CD4-positive, alpha-beta memory T cell (primary cell): ENCODE measurements around the gene KRTAP10-2. TPM values are rescaled to one million over a fixed set of nuclear protein-coding genes. Genes with fewer than 3 reads are reported as not detected.
"Not testable (repeated sequence)": the region's sequence is repeated elsewhere in the genome, so short reads cannot be mapped to it uniquely, and the experiment has no call there.

ENCODE experiments used
- CTCF ChIA-PET: fragments of 350-600 bp; sonication (Branson Sonifier 250); formaldehyde crosslinking; loops from one replicate; lab custom pipeline; 2021; ENCODE audit warnings: inconsistent platforms; ENCODE audit not compliant: partially characterized antibody; lab: Charles Lee
- POLR2A ChIA-PET: fragments of 350-600 bp; sonication (Branson Sonifier 250); formaldehyde crosslinking; loops from one replicate; lab custom pipeline; 2021; ENCODE audit not compliant: partially characterized antibody; lab: Charles Lee
- DNase-seq, 5 donors: peaks; one replicate each; pipeline versions ENCODE4 v3.0.0 to v3.0.0-alpha.2; 2020 to 2022; ENCODE audit warnings: mixed read lengths in 1 of 5
- H3K27ac ChIP-seq: one replicate; pipeline ENCODE4 v1.7.0; 2013; ENCODE audit warnings: low read depth, low read length
- H3K27me3 ChIP-seq: 2 replicates; pipeline ENCODE4 v1.7.0; 2013; ENCODE audit warnings: mild to moderate bottlenecking, low read length, moderate library complexity; ENCODE audit not compliant: insufficient read depth
- H3K36me3 ChIP-seq: 2 replicates; pipeline ENCODE4 v1.7.0; 2013; ENCODE audit warnings: mild to moderate bottlenecking, low read length, moderate library complexity; ENCODE audit not compliant: insufficient read depth
- H3K4me1 ChIP-seq: 2 replicates; pipeline ENCODE4 v1.7.0; 2013; ENCODE audit warnings: mild to moderate bottlenecking, low read length, moderate library complexity; ENCODE audit not compliant: insufficient read depth
- H3K4me3 ChIP-seq, 2 donors: one replicate each; pipeline ENCODE4 v1.7.0; 2013; ENCODE audit warnings: low read length in 2 of 2, mild to moderate bottlenecking in 1 of 2
- H3K9me3 ChIP-seq, 2 donors: one replicate each; pipeline ENCODE4 v1.7.0; 2013; ENCODE audit warnings: low read length in 2 of 2, control low read depth in 1 of 2; ENCODE audit not compliant: control insufficient read depth in 1 of 2
- H3K27ac Mint-ChIP-seq, 7 donors: one replicate each; pipeline ENCODE4 v1.8.0; 2020 to 2021; ENCODE audit warnings: mixed read lengths in 7 of 7, mild to moderate bottlenecking in 6 of 7, inconsistent platforms in 3 of 7, moderate library complexity in 3 of 7
- H3K27me3 Mint-ChIP-seq, 2 donors: one replicate each; pipeline ENCODE4 v1.8.0; 2020 to 2021; ENCODE audit warnings: mixed read lengths in 2 of 2
- H3K36me3 Mint-ChIP-seq, 2 donors: one replicate each; pipeline ENCODE4 v1.8.0; 2020 to 2021; ENCODE audit warnings: mixed read lengths in 2 of 2, inconsistent platforms in 1 of 2, mild to moderate bottlenecking in 1 of 2
- H3K4me1 Mint-ChIP-seq, 4 donors: one replicate each; pipeline ENCODE4 v1.8.0; 2020 to 2021; ENCODE audit warnings: mixed read lengths in 4 of 4, mild to moderate bottlenecking in 1 of 4
- H3K4me3 Mint-ChIP-seq, 8 donors: one replicate each; pipeline ENCODE4 v1.8.0; 2020 to 2021; ENCODE audit warnings: mixed read lengths in 8 of 8, mild to moderate bottlenecking in 7 of 8, moderate library complexity in 6 of 8, inconsistent platforms in 3 of 8
- H3K9me3 Mint-ChIP-seq, 8 donors: one replicate each; pipeline ENCODE4 v1.8.0; 2020 to 2021; ENCODE audit warnings: mixed read lengths in 8 of 8, mild to moderate bottlenecking in 5 of 8, inconsistent platforms in 3 of 8, moderate library complexity in 1 of 8
- intact Hi-C: fragments of 100-400 bp; cut with micrococcal nuclease; formaldehyde crosslinking; loops from one replicate; pipeline ENCODE4 v1.15.1; 2023
- polyA plus RNA-seq, 2 donors: library from polyadenylated mRNA; unstranded; fragments of 300-500 nt; fragmentation: Illumina TruSeq; gene quantifications; one replicate each; pipeline ENCODE4 v1.2.3, GENCODE V29; 2021
- total RNA-seq, 2 experiments: library from RNA; stranded (reverse); gene quantifications; one replicate each; pipeline ENCODE4 v1.2.3, GENCODE V29; 2021

The KRTAP10-2 gene
- total and polyA plus RNA-seq, 4 experiments from 2014 or later = not detected

DNA sequence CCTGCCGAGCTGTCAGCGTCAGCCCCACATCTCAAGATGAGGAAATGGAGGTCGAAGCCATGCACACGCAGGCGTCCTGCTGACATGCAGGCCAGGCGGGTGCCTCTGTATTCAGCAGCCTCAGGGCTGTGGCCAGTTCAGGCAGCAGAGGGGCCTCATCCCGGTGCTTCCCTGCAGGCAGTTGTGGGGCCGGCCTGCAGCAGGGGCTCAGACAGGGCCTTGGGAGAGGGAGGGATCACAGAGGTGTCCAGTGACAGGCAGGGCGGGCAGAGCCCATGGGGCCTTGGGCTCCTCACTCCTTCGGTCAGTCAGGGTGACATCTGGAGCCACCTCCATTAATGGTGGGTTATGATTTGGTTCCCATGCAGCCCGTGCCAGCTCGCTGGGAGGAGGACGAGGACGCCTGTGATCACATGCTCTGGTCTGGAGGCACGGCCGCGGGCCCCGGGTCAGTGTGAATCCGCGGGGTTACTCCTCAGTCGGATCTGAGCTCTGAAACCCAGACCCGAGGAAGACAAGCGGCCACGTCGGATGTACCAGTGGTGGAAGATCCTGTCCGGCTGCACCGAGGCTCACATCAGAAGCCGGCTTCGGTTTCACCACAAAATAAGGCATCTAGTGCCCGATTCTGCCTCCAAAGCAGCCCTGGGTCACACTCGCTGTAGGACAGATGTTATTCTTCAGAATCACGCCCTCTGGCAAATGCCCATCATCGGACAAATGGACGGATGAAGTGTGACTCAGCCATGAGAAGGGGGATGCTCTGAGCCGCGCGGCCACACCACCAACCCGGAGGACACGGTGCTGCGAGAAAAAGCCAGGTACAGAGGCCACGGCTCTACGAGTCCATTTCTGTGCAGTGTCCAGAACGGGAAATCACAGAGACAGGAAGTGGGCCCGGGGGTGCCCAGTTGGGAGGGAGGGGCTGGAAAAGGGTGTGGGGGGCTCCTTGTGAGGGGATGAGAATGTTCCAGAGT, 44.7 kb downstream of the KRTAP10-2 start:
- peaks cover 10% of the 10 kb centered on the region for H3K4me1 ChIP-seq
- H3K4me3 Mint-ChIP-seq = no peak overlapping the region
- H3K27ac ChIP-seq = no peak overlapping the region
- intact Hi-C loops = no loop called here
- no peak for DNase-seq
- no peaks in the 10 kb centered on the region for H3K9me3 ChIP-seq
- no peak overlapping the region for H3K4me3 ChIP-seq
- ChIA-PET POLR2A (no interaction called here), CTCF (interaction anchor here (0.7 to 11.0 kb wide), 3 partner anchors 13 to 287 kb away, joined by 3 to 269 read pairs (median 4); no protein-coding TSS in a partner anchor)
- H3K36me3 Mint-ChIP-seq = no peaks in the 10 kb centered on the region
- no peaks in the 10 kb centered on the region for H3K9me3 Mint-ChIP-seq
- no peak overlapping the region for H3K27ac Mint-ChIP-seq
- H3K27me3 ChIP-seq = no peaks in the 10 kb centered on the region
- H3K27me3 Mint-ChIP-seq = no peaks in the 10 kb centered on the region
- no peaks in the 10 kb centered on the region for H3K36me3 ChIP-seq
- peaks cover 0 to 1% (median 0%) of the 10 kb centered on the region in 4 donors for H3K4me1 Mint-ChIP-seq

DNA sequence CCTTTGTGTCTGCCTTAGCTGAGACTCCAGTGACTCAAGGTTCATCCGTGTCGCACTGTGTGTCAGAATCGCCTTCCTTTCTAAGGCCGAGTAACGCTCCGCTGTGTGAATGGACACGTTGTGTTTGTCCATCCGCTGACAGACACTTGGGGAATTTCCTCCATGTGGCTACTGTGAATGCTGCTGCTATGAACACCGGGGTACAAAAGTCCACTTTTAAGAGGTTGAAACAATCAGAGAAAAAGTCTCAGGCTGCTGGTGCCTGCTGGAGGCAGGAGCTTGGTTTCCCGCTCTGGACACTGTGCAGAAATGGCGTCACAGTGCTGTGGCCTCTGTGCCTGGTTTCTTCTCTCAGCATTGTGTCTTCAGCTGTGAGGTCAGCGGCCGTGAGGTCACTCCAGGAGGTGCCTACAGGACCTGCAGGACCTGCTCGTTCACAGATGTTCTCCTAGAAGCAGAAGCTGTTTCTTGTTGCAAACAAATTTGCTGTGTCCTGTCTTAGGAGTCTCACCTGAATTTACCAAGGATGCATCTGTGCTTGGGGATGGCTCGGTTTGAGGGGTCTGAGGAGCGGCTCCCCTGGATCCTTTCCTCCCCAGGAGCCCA, 45.5 kb downstream of the KRTAP10-2 start:
- H3K4me3 Mint-ChIP-seq = no peak overlapping the region
- Histone ChIP-seq H3K9me3 (no peaks in the 10 kb centered on the region), H3K27me3 (no peaks in the 10 kb centered on the region), H3K36me3 (no peaks in the 10 kb centered on the region), H3K4me1 (peaks cover 6% of the 10 kb centered on the region), H3K4me3 (no peak overlapping the region), H3K27ac (no peak overlapping the region)
- ChIA-PET POLR2A (no interaction called here), CTCF (interaction anchor here (1.1 to 11.0 kb wide), 2 partner anchors 12 to 236 kb away, joined by 3 to 269 read pairs; no protein-coding TSS in a partner anchor)
- peaks cover 0 to 3% of the 10 kb centered on the region in 2 donors for H3K27me3 Mint-ChIP-seq
- H3K27ac Mint-ChIP-seq = no peak overlapping the region
- no peaks in the 10 kb centered on the region for H3K9me3 Mint-ChIP-seq
- no peak for DNase-seq
- no peaks in the 10 kb centered on the region for H3K36me3 Mint-ChIP-seq
- peaks cover 0 to 1% (median 0%) of the 10 kb centered on the region in 4 donors for H3K4me1 Mint-ChIP-seq
- intact Hi-C loops = no loop called here

DNA sequence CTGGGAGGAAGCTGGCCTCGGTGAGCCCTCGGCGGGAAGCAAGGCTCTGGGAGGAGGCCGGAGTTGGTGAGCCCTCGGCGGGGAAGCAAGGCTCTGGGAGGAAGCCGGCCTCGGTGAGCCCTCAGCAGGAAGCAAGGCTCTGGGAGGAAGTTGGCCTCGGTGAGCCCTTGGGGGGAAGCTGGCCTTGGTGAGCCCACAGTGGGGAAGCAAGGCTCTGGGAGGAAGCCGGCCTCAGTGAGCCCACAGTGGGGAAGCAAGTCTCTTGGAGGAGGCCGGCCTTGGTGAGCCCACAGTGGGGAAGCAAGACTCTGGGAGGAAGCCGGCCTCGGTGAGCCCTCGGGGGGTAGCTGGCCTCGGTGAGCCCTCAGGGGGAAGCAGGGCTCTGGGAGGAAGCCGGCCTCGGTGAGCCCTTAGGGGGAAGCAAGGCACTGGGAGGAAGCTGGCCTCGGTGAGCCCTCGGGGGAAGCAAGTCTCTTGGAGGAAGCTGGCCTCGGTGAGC, 47.4 kb downstream of the KRTAP10-2 start:
- Mint-ChIP-seq H3K4me1 (peaks cover 0 to 1% (median 0%) of the 10 kb centered on the region in 4 donors), H3K27ac (peak overlapping the region in 1 of 7 donors; percentile 29), H3K9me3 (no peaks in the 10 kb centered on the region), H3K27me3 (peaks cover 0 to 3% of the 10 kb centered on the region in 2 donors), H3K36me3 (no peaks in the 10 kb centered on the region), H3K4me3 (no peak overlapping the region)
- H3K36me3 ChIP-seq = no peaks in the 10 kb centered on the region
- H3K27me3 ChIP-seq = no peaks in the 10 kb centered on the region
- no peaks in the 10 kb centered on the region for H3K4me1 ChIP-seq
- H3K27ac ChIP-seq = no peak overlapping the region
- ChIA-PET POLR2A (interaction anchor here (0.7 kb wide), 1 partner anchor 23 kb away, joined by 3 read pairs; no protein-coding TSS in a partner anchor), CTCF (interaction anchor here (1.5 kb wide), 1 partner anchor 289 kb away, joined by 5 read pairs; no protein-coding TSS in a partner anchor)
- H3K4me3 ChIP-seq = no peak overlapping the region
- DNase-seq = no peak
- intact Hi-C loops = no loop called here
- no peaks in the 10 kb centered on the region for H3K9me3 ChIP-seq

DNA sequence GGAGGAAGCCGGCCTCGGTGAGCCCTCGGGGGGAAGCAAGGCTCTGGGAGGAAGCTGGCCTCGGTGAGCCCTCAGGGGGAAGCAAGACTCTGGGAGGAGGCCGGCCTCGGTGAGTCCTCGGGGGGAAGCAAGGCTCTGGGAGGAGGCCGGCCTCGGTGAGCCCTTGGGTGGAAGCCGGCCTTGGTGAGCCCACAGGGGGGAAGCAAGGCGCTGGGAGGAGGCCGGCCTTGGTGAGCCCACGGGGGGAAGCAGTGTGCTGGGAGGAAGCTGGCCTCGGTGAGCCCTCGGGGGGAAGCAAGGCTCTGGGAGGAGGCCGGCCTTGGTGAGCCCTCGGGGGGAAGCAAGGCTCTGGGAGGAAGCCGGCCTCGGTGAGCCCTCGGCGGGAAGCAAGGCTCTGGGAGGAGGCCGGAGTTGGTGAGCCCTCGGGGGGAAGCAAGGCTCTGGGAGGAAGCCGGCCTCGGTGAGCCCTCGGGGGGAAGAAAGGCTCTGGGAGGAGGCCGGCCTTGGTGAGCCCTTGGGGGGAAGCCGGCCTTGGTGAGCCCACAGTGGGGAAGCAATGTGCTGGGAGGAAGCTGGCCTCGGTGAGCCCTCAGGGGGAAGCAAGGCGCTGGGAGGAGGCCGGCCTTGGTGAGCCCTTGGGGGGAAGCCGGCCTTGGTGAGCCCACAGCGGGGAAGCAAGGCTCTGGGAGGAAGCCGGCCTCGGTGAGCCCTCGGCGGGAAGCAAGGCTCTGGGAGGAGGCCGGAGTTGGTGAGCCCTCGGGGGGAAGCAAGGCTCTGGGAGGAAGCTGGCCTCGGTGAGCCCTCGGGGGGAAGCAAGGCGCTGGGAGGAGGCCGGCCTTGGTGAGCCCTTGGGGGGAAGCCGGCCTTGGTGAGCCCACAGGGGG, 48.1 kb downstream of the KRTAP10-2 start:
- H3K27ac Mint-ChIP-seq, H3K9me3 Mint-ChIP-seq: not testable (repeated sequence)

DNA sequence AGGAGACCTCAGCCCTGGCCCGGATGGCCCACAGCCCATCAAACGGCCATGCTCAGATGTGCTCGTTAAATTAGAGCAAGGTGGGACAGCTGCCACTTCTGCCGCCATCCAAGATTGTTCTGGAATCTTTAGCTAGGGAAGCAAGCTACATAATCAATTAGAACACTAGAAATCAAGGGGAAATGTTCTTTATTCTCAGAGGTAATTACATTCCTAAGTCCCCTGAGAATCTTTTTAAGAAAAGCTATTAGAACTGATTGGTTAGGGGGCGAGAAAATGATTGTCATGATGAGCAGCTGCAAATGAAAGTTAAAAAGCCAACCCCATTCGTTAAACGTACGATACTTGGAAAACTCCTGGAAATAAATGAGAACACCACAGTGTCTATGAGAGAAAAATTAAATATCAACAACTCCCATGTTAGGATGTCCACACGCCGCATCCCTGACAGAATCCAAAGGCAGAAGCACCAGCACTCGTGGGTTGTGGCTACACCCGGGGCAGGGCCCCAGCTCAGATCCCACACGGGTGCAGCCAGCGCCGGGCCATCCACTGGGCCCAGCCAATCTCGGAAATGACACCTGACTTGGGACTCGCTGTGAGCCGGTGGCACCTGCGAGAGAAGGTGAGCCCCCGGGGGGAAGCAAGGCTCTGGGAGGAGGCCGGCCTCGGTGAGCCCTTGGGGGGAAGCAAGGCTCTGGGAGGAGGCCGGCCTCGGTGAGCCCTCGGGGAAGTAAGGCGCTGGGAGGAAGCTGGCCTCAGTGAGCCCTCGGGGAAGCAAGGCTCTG, 48.9 kb downstream of the KRTAP10-2 start:
- Histone ChIP-seq H3K4me1 (no peaks in the 10 kb centered on the region), H3K9me3 (no peaks in the 10 kb centered on the region), H3K4me3 (no peak overlapping the region), H3K36me3 (no peaks in the 10 kb centered on the region), H3K27me3 (no peaks in the 10 kb centered on the region), H3K27ac (no peak overlapping the region)
- intact Hi-C loops = no loop called here
- H3K36me3 Mint-ChIP-seq = no peaks in the 10 kb centered on the region
- CTCF ChIA-PET = interaction anchor here (1.3 to 2.8 kb wide), 3 partner anchors 8 to 291 kb away, joined by 3 to 14 read pairs (median 4); no protein-coding TSS in a partner anchor
- POLR2A ChIA-PET = interaction anchor here (0.6 to 1.1 kb wide), 2 partner anchors 9 to 291 kb away, joined by 3 read pairs; no protein-coding TSS in a partner anchor
- H3K4me3 Mint-ChIP-seq = no peak overlapping the region
- peaks cover 0 to 1% (median 0%) of the 10 kb centered on the region in 4 donors for H3K4me1 Mint-ChIP-seq
- no peak for DNase-seq
- peak overlapping the region in 1 of 7 donors; percentile 55 for H3K27ac Mint-ChIP-seq
- no peaks in the 10 kb centered on the region for H3K9me3 Mint-ChIP-seq
- H3K27me3 Mint-ChIP-seq = peaks cover 3 to 7% of the 10 kb centered on the region in 2 donors

More for the DNA sequence above, 48.1 kb downstream of the KRTAP10-2 start:
- H3K27me3 ChIP-seq, intact Hi-C loops, H3K27me3 Mint-ChIP-seq, H3K36me3 ChIP-seq, H3K4me1 Mint-ChIP-seq, H3K4me3 Mint-ChIP-seq, H3K36me3 Mint-ChIP-seq, H3K9me3 ChIP-seq, H3K4me1 ChIP-seq, H3K27ac ChIP-seq, H3K4me3 ChIP-seq, DNase-seq: not testable (repeated sequence)
- CTCF ChIA-PET = interaction anchor here (1.5 to 2.8 kb wide), 2 partner anchors 7 to 290 kb away, joined by 5 to 14 read pairs; no protein-coding TSS in a partner anchor
- POLR2A ChIA-PET = interaction anchor here (0.6 to 1.1 kb wide), 3 partner anchors 10 to 290 kb away, joined by 3 read pairs; no protein-coding TSS in a partner anchor
